GM12878 (cell line): ENCODE measurements around the gene HDHD2. TPM values are rescaled to one million over a fixed set of nuclear protein-coding genes. Genes with fewer than 3 reads are reported as not detected.
A peak's percentile ranks its signal among the peaks of the same experiment; 100 is the strongest.

Experiments
- ATAC-seq: fragments of 200-7000 bp; cut with Tn5 transposase; 3 replicates; pipeline ENCODE4 v1.9.1; 2020; ENCODE audit warnings: mild to moderate bottlenecking, moderate library complexity
- BruUV-seq: library from RNA; stranded (reverse); fragments of 400-500 nt; replicated peaks from 2 replicates; lab custom pipeline; 2021; lab: Mats Ljungman, UMichigan
- CTCF ChIA-PET: fragments of 300-600 bp; sonication (Branson Sonifier 250); formaldehyde crosslinking; extraction: SDS; loops from one replicate; lab custom pipeline; 2021; ENCODE audit warnings: inconsistent platforms; lab: Yijun Ruan, JAX
- POLR2A ChIA-PET: fragments of 350-600 bp; formaldehyde crosslinking; extraction: SDS; loops from one replicate; lab custom pipeline; 2021; ENCODE audit warnings: inconsistent platforms; lab: Charles Lee
- RAD21 ChIA-PET: fragments of 300-600 bp; sonication (Branson Sonifier 250); formaldehyde crosslinking; loops from one replicate; lab custom pipeline; 2023; ENCODE audit warnings: antibody characterized with exemption; ENCODE audit not compliant: unreplicated experiment; lab: Charles Lee
- SMC1A ChIA-PET: fragments of 300-600 bp; sonication (Branson Sonifier 250); formaldehyde crosslinking; loops from one replicate; lab custom pipeline; 2023; ENCODE audit not compliant: unreplicated experiment, uncharacterized antibody; lab: Charles Lee
- DNase-seq: peaks from one replicate; pipeline ENCODE4 v3.0.0-alpha.2; 2011; ENCODE audit warnings: low read depth, low spot score
- FAIRE-seq: peaks from 3 replicates; lab custom pipeline; 2011; peaks lifted over from hg19 to GRCh38; lab: Jason Lieb, UNC
- H2AFZ ChIP-seq: 2 replicates; pipeline ENCODE4 v1.6.0; 2011; ENCODE audit warnings: low read depth, low read length, control low read depth; ENCODE audit not compliant: control insufficient read depth
- H3K27ac ChIP-seq: 2 replicates; pipeline ENCODE4 v1.5.1; 2011; ENCODE audit warnings: control low read depth; ENCODE audit not compliant: control insufficient read depth, insufficient read depth
- H3K27me3 ChIP-seq, 2 experiments: replicated peaks in 1 of 2; 2 replicates each; pipeline versions ENCODE4 v1.6.0 to v1.6.1; 2011; ENCODE audit warnings: low read length in 1 of 2; ENCODE audit not compliant: control insufficient read depth in 2 of 2, insufficient read depth in 2 of 2
- H3K36me3 ChIP-seq, 2 experiments: 2 replicates each; pipeline ENCODE4 v1.5.1; 2011; ENCODE audit warnings: low read length in 1 of 2; ENCODE audit not compliant: control insufficient read depth in 2 of 2, insufficient read depth in 2 of 2
- H3K4me1 ChIP-seq: 2 replicates; pipeline ENCODE4 v1.6.1; 2011; ENCODE audit warnings: mild to moderate bottlenecking, low read length, moderate library complexity, mixed read lengths; ENCODE audit not compliant: control insufficient read depth, insufficient read depth
- H3K4me2 ChIP-seq: 2 replicates; pipeline ENCODE4 v1.6.0; 2011; ENCODE audit warnings: control low read depth; ENCODE audit not compliant: control insufficient read depth, insufficient read depth
- H3K4me3 ChIP-seq: fragments of 200-600 bp; sonication (generic); 2 replicates; pipeline ENCODE4 v1.5.1; 2016
- H3K79me2 ChIP-seq: 2 replicates; pipeline ENCODE4 v1.6.0; 2011; ENCODE audit warnings: low read length; ENCODE audit not compliant: control insufficient read depth, insufficient read depth
- H3K9ac ChIP-seq: 2 replicates; pipeline ENCODE4 v1.8.0; 2011; ENCODE audit warnings: low read length, control low read depth, mixed read lengths; ENCODE audit not compliant: control insufficient read depth, insufficient read depth
- H3K9me3 ChIP-seq: replicated peaks from 3 replicates; pipeline ENCODE4 v1.5.1; 2011; ENCODE audit warnings: mild to moderate bottlenecking, low read length; ENCODE audit not compliant: control insufficient read depth, insufficient read depth
- H4K20me1 ChIP-seq: 2 replicates; pipeline ENCODE4 v1.6.0; 2011; ENCODE audit not compliant: control insufficient read depth, insufficient read depth
- ASH2L ChIP-seq: fragments of 300-600, 200-600 bp; sonication (generic); IDR thresholded peaks from 2 replicates; pipeline ENCODE4 v1.6.1; 2017; ENCODE audit warnings: low read depth, mild to moderate bottlenecking, borderline replicate concordance
- FOXK2 ChIP-seq: fragments of 450-650 bp; IDR thresholded peaks from 2 replicates; pipeline ENCODE4 v1.6.1; 2017; ENCODE audit warnings: mild to moderate bottlenecking, moderate library complexity
- KLF5 ChIP-seq: fragments of 450-650 bp; IDR thresholded peaks from 2 replicates; pipeline ENCODE4 v1.6.1; 2014; ENCODE audit warnings: mild to moderate bottlenecking; ENCODE audit not compliant: partially characterized antibody
- MXI1 ChIP-seq: fragments of 150-350 bp; IDR thresholded peaks from 2 replicates; pipeline ENCODE4 v1.6.1; 2011; ENCODE audit warnings: low read depth, mild to moderate bottlenecking, inconsistent platforms, low read length, improper control_type of control experiment
- RAD21 ChIP-seq: IDR thresholded peaks from 2 replicates; pipeline ENCODE4 v1.6.1; 2011; ENCODE audit warnings: mild to moderate bottlenecking, low read depth, low read length, moderate library complexity; ENCODE audit not compliant: insufficient read depth
- SP1 ChIP-seq: IDR thresholded peaks from one replicate; pipeline ENCODE4 v1.6.1; 2011; ENCODE audit warnings: low read depth, low read length
- WGBS: methylation state at CpG from one replicate; pipeline ENCODE4 v1.1.6; 2016; ENCODE audit warnings: low lambda C conversion rate; ENCODE audit not compliant: insufficient replicate concordance, insufficient coverage; ENCODE audit errors: missing lambda C conversion rate; 5-methylcytosine and 5-hydroxymethylcytosine counted together
- in situ Hi-C: fragments of 300-500 bp; cut with MboI; formaldehyde crosslinking; loops from 9 replicates; pipeline ENCODE4 v1.14.3; 2018; ENCODE audit warnings: mixed read lengths
- intact Hi-C: fragments of 100-400 bp; cut with micrococcal nuclease; formaldehyde crosslinking; loops from one replicate; pipeline ENCODE4 v1.14.2; 2022; ENCODE audit not compliant: unreplicated experiment
- polyA plus RNA-seq, 11 experiments: library from polyadenylated mRNA; depleted of rRNA in 4 of 11; unstranded in 6 of 11; stranded (reverse) in 5 of 11; fragments of >200 nt; fragmentation: Nextera tagmentation in 4 of 11; fragmentation: Illumina TruSeq in 1 of 11; extraction: Ambion mirVana in 4 of 11; extraction: Trizol in 1 of 11; gene quantifications; 1 replicate in 1 of 11; 2 replicates in 10 of 11; pipeline versions ENCODE4 v1.2.1 to v1.2.3, GENCODE V29; 2011 to 2016; ENCODE audit warnings: inconsistent platforms in 2 of 11, missing spikeins in 2 of 11, low read depth in 1 of 11
- total RNA-seq, 4 experiments: library from RNA; depleted of rRNA in 3 of 4; stranded (reverse); fragments of >200 nt in 3 of 4; fragmentation: Illumina TruSeq in 1 of 4; extraction: Trizol in 1 of 4; gene quantifications; 2 replicates each; pipeline versions ENCODE4 v1.2.1 to v1.2.3, GENCODE V29; 2013 to 2021
- TF ChIP-seq, protein P1 (sequence below): fragments of 450-650 bp; conservative IDR thresholded peaks from 2 replicates; pipeline ENCODE4 v1.6.1; 2017; ENCODE audit warnings: mild to moderate bottlenecking, moderate library complexity

HDHD2 gene
- total and polyA plus RNA-seq, 10 of the 15 experiments (the other 5 are each of a cell fraction or from before 2014, with no cell fraction given): 4.6 to 29.1 (median 17.7) TPM

DNA sequence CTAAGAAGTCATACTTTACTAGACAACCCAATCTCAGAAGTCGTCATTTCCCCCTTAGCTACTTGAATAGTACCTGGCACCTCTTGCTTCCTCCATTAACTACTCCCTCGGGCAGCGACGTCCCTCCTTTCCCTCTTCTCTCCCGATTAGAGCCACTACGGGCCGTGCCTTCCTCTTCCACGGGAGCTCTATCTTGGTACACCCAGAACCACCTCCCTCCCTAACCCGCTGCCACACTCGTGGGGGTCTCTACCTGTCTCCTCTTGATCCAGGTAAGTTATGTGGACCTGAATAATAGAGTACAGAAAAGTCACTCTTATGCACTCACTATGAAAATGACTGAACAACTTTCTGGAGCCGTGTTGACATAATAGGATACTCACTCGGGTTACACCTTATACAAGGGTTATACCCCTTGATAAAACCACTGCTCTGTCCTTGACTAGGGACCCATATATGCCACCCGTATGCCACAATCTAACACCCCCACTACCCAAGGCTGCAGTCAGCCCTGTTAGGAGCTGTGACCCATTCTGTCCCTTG is 595 bp upstream of the HDHD2 start (continued):
- no peak for TF ChIP-seq FOXK2

DNA sequence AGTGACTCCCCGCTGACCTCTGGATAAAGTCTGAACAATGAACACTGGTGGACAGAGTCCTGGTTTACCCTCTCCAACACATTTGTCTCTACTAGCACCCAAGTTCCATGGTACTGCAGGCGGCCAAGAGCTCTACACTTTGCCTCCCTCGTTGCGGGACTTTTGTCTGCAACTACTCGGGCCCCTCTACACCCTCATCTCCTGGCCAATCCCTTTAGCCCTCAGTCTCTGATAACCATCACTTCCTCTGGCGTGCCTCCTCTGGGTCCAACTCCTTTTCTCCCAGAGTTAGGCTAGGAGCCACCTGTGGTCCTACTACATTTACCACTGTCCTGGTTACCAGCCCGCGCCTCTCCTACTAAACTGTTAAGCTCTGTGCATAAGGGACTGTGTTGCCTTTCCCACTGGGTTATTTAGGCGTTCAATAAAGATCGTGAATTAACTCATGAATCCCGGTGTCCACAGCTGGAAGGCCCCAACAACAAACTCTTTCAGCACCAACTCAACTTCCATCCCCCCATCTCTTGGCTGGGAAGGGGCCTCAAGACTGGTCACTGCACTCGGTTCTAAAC is 757 bp downstream of the HDHD2 start:
- Histone ChIP-seq H3K27me3 (no peaks in the 10 kb centered on the region), H3K4me1 (peaks cover 3% of the 10 kb centered on the region; the same call in 1 of the 2 replicates), H3K36me3 (no peaks in the 10 kb centered on the region; a peak in 1 of 4 replicates), H4K20me1 (no peaks in the 10 kb centered on the region), H3K9me3 (no peaks in the 10 kb centered on the region), H2AFZ (peak overlapping the region; percentile 98), H3K27ac (peak overlapping the region; percentile 84), H3K79me2 (peaks cover 10% of the 10 kb centered on the region), H3K4me2 (peak overlapping the region; percentile 65), H3K4me3 (peak overlapping the region; percentile 72), H3K9ac (peak overlapping the region; percentile 90)
- intact Hi-C loops: no loop called here
- SMC1A ChIA-PET: interaction anchor here (0.6 to 2.2 kb wide), 10 partner anchors 11 to 777 kb away, joined by 3 to 8 read pairs (median 4); no protein-coding TSS in a partner anchor
- CTCF ChIA-PET: interaction anchor here (1.7 to 2.2 kb wide), 2 partner anchors 15 to 23 kb away, joined by 3 to 7 read pairs; no protein-coding TSS in a partner anchor
- FAIRE-seq: no peak
- DNase-seq: no peak
- RAD21 ChIA-PET: interaction anchor here (1.2 to 1.5 kb wide), 2 partner anchors 15 to 29 kb away, joined by 3 to 4 read pairs; no protein-coding TSS in a partner anchor
- BruUV-seq: no TSS peak
- POLR2A ChIA-PET: interaction anchor here (0.9 to 2.7 kb wide), 4 partner anchors 15 to 28 kb away, joined by 3 to 25 read pairs (median 6); no protein-coding TSS in a partner anchor
- in situ Hi-C loops: no loop called here
- ATAC-seq: peak; percentile 11
- TF ChIP-seq KLF5 (no peak), ASH2L (no peak), RAD21 (no peak), MXI1 (peak; percentile 22; the same call in 1 of the 2 replicates), SP1 (no peak)
- TF ChIP-seq, protein P1, sequence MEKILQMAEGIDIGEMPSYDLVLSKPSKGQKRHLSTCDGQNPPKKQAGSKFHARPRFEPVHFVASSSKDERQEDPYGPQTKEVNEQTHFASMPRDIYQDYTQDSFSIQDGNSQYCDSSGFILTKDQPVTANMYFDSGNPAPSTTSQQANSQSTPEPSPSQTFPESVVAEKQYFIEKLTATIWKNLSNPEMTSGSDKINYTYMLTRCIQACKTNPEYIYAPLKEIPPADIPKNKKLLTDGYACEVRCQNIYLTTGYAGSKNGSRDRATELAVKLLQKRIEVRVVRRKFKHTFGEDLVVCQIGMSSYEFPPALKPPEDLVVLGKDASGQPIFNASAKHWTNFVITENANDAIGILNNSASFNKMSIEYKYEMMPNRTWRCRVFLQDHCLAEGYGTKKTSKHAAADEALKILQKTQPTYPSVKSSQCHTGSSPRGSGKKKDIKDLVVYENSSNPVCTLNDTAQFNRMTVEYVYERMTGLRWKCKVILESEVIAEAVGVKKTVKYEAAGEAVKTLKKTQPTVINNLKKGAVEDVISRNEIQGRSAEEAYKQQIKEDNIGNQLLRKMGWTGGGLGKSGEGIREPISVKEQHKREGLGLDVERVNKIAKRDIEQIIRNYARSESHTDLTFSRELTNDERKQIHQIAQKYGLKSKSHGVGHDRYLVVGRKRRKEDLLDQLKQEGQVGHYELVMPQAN: no peak
- 61% methylated on average over 12 of the region's 12 CpGs for WGBS
